Activated naive CD8-positive, alpha-beta T cell treated with anti-CD3 and anti-CD28 coated beads, Interleukin-2, amount 10 ng/mL, durations not matched to agents 7 days and 5 days (primary cell): ENCODE results near the gene CDH8. TPM values are rescaled to one million over a fixed set of nuclear protein-coding genes. Genes with fewer than 3 reads are reported as not detected.

Experiments used
- ATAC-seq: fragments of 150-1000 bp; cut with Tn5 transposase; one replicate; pipeline ENCODE4 v1.10.0; 2021; ENCODE audit warnings: low read depth, moderate library complexity
- POLR2A ChIA-PET: fragments of 350-600 bp; sonication (Branson Sonifier 250); formaldehyde crosslinking; loops from one replicate; lab custom pipeline; 2021; ENCODE audit warnings: antibody characterized with exemption; lab: Charles Lee
- DNase-seq: peaks from one replicate; pipeline ENCODE4 v3.0.0; 2021
- H3K27ac Mint-ChIP-seq: one replicate; pipeline ENCODE4 v1.8.0; 2022; ENCODE audit warnings: mild to moderate bottlenecking, mixed read lengths
- H3K27me3 Mint-ChIP-seq: one replicate; pipeline ENCODE4 v1.8.0; 2022; ENCODE audit warnings: mild to moderate bottlenecking, moderate library complexity, mixed read lengths
- H3K36me3 Mint-ChIP-seq: one replicate; pipeline ENCODE4 v1.8.0; 2021; ENCODE audit warnings: mild to moderate bottlenecking, mixed read lengths
- H3K4me1 Mint-ChIP-seq: one replicate; pipeline ENCODE4 v1.8.0; 2021; ENCODE audit warnings: mixed read lengths
- H3K4me3 Mint-ChIP-seq: one replicate; pipeline ENCODE4 v1.8.0; 2022; ENCODE audit warnings: mild to moderate bottlenecking, moderate library complexity, mixed read lengths
- H3K9me3 Mint-ChIP-seq: one replicate; pipeline ENCODE4 v1.8.0; 2021; ENCODE audit warnings: mixed read lengths
- total RNA-seq, 2 experiments: library from RNA; stranded (reverse); gene quantifications; one replicate each; pipeline ENCODE4 v1.2.3, GENCODE V29; 2021

The CDH8 gene
- total RNA-seq, 2 experiments from 2014 or later = 0.62 TPM; not detected in 1

DNA sequence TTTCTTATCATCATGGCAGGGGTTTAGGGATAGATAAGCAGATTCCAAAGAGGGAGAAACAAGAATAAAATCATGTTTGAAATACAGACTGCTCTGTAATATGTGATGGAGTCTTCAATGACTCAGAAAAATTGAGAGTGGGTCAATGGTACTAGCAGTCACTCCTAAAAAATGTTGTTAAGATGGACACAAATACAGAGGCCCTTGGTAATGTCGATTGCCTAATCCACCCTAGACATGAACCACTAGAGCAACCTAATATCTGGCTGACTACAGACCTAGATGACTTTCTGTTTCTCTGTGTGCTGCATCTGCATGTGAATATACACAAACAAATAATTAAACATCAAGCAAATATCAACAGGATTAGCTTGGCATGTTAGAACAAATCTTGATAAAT, 135.8 kb downstream of the CDH8 start:
- Mint-ChIP-seq H3K36me3 (no peaks in the 10 kb centered on the region), H3K4me3 (no peak overlapping the region), H3K4me1 (no peaks in the 10 kb centered on the region), H3K9me3 (peaks cover 3% of the 10 kb centered on the region), H3K27ac (no peak overlapping the region), H3K27me3 (no peaks in the 10 kb centered on the region)
- no peak for DNase-seq
- POLR2A ChIA-PET = no interaction called here
- no peak for ATAC-seq

DNA sequence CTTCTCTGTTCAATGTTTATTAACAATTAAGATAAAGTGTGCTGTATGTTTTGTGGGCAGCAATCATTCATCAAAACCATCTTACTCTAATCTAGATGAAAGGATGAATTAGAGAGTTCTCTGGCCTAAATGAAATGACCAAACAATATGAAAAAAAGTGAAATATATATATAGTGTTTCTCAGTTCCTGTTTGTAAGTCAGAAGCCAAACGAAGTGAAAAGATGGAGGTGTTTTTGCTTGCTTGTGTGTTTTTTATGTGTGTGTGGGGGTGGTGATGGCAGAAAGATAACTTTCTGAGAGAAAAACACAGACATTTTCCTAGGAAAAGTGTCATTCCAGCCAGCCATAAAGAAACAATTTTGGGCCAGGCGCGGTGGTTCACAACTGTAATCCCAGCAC, 138.6 kb downstream of the CDH8 start:
- Mint-ChIP-seq H3K36me3 (no peaks in the 10 kb centered on the region), H3K4me1 (no peaks in the 10 kb centered on the region), H3K9me3 (peaks cover 3% of the 10 kb centered on the region), H3K27ac (no peak overlapping the region), H3K4me3 (no peak overlapping the region), H3K27me3 (no peaks in the 10 kb centered on the region)
- no peak for DNase-seq
- no peak for ATAC-seq
- POLR2A ChIA-PET = no interaction called here

DNA sequence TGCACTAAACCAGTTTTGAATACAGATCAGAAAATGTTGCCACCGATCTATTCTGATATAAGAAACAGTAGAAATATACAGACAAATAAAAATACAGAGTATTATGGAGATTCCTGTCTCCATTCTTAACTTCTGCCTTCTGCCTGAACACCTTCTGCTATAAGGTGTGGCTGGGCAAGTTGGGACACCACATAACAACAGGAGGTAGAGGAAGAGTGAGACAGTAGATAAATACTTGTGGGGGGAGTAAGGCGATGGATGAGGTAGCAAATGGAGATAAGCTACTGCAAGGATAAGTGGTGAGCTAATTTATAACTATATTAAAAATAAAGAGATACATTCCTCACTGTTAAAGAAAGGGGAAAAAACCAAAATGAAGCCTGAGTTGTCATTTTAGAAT, 143.7 kb downstream of the CDH8 start:
- Mint-ChIP-seq H3K27me3 (no peaks in the 10 kb centered on the region), H3K4me3 (no peak overlapping the region), H3K36me3 (no peaks in the 10 kb centered on the region), H3K4me1 (no peaks in the 10 kb centered on the region), H3K27ac (no peak overlapping the region), H3K9me3 (peaks cover 5% of the 10 kb centered on the region)
- POLR2A ChIA-PET = no interaction called here
- ATAC-seq = no peak
- no peak for DNase-seq

DNA sequence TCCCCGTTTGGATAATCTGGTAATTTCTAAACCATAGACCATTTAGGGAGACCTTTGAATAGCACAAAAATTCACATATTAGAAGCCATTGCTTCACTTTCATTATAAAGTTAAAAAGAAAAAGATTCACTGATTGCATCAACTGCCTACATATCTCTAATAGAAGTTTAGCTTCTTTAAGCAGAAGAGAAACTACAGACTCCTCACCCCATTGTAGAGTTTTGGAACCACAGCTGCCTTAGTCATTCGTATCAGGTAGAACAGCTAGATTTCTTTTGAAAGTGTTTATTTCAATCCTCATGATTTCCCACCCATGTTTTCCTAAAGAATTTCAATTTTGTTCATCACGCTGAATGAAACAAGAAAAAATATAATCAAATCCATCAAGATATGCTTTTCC, 144.8 kb downstream of the CDH8 start:
- Mint-ChIP-seq H3K4me3 (no peak overlapping the region), H3K9me3 (peaks cover 5% of the 10 kb centered on the region), H3K36me3 (no peaks in the 10 kb centered on the region), H3K4me1 (no peaks in the 10 kb centered on the region), H3K27ac (no peak overlapping the region), H3K27me3 (no peaks in the 10 kb centered on the region)
- ATAC-seq (no peak), DNase-seq (no peak)
- POLR2A ChIA-PET = no interaction called here

DNA sequence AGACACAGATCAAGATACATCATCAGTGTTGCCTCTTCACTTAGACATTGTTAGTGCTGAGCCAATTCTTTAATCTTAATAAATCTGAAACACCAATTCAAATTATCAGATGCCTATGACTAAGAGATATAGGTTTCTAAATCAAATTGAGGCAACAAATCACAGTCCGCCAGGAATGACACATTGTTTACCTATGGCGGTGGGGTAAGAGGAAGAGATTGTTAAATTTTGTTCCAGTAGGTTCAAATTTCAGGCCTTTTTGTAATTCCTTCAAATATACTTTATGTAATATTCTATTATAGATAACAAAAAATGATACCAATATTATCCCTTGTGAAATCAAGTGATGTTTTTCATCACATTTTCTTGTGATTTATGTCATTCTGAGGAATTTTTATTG, 145.9 kb downstream of the CDH8 start:
- no peak for DNase-seq
- no peaks in the 10 kb centered on the region for H3K27me3 Mint-ChIP-seq
- H3K9me3 Mint-ChIP-seq = peaks cover 3% of the 10 kb centered on the region
- H3K36me3 Mint-ChIP-seq = no peaks in the 10 kb centered on the region
- H3K4me3 Mint-ChIP-seq = no peak overlapping the region
- ATAC-seq = no peak
- no peaks in the 10 kb centered on the region for H3K4me1 Mint-ChIP-seq
- POLR2A ChIA-PET = no interaction called here
- no peak overlapping the region for H3K27ac Mint-ChIP-seq

DNA sequence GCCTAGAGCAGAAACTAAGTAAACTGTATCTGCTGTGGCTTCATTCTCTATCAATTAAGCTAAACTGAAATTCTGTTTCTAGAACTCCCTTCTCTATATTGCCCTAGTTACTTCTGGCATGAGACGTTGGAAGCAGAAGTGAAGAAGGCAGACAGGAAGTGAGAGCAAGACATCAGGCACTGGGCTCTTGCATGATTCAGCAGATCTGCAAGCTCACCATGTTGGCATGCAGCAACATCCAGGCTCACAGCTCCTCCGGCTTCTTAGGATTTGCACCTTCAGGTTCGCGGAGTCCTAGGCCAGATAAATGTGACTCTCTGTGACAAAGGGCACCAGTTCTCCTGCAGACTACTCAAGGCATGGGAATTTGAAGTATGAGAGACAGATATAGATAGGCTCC, 148.3 kb downstream of the CDH8 start:
- Mint-ChIP-seq H3K4me3 (no peak overlapping the region), H3K36me3 (no peaks in the 10 kb centered on the region), H3K27me3 (no peaks in the 10 kb centered on the region), H3K9me3 (peaks cover 1% of the 10 kb centered on the region), H3K4me1 (no peaks in the 10 kb centered on the region), H3K27ac (no peak overlapping the region)
- ATAC-seq (no peak), DNase-seq (no peak)
- POLR2A ChIA-PET = no interaction called here

DNA sequence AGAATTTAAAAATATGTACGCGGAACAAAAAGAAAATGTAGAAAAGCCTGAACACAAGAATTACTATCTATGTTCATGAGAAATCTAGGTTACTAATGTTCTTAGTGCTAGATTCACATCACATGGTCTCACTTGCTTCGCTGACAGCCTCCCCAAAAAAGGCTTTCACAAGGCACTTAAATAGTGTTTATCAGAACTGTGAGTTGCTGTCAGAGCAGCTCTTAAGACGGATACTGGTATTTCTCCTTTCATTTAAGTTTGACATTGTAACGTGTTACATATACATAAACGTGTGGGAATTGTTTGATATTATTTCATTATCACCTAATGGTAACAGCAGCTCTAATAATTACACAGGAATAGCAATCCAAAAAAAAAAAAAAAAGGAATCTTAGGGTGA, 150.9 kb downstream of the CDH8 start:
- no peak overlapping the region for H3K4me3 Mint-ChIP-seq
- no peak for ATAC-seq
- no peak for DNase-seq

DNA sequence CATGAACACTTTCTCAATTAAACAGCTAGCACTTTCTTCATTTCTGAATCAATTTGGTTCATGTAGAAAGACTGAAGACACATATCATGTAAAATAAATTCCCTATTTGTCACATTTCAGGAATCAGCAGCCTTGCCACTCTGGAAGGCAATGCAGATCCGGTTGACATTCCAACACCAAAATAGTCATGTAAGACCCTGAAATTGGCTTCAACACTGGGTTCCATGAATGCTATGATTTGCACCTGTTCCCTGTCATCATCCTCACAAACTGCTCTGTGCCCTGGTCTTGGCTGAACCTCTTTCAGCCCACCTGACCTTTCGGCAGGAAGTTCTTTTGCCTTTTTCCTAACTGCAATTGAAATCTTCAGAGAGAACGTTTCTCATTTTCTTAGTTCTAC, 156.9 kb downstream of the CDH8 start:
- Mint-ChIP-seq H3K27me3 (no peaks in the 10 kb centered on the region), H3K9me3 (peaks cover 11% of the 10 kb centered on the region), H3K4me1 (no peaks in the 10 kb centered on the region), H3K4me3 (no peak overlapping the region), H3K36me3 (no peaks in the 10 kb centered on the region), H3K27ac (no peak overlapping the region)
- POLR2A ChIA-PET = no interaction called here
- DNase-seq (no peak), ATAC-seq (no peak)

More for the DNA sequence above, 150.9 kb downstream of the CDH8 start:
- POLR2A ChIA-PET = no interaction called here
- no peak overlapping the region for H3K27ac Mint-ChIP-seq
- no peaks in the 10 kb centered on the region for H3K4me1 Mint-ChIP-seq
- no peaks in the 10 kb centered on the region for H3K27me3 Mint-ChIP-seq
- H3K9me3 Mint-ChIP-seq = peaks cover 4% of the 10 kb centered on the region
- no peaks in the 10 kb centered on the region for H3K36me3 Mint-ChIP-seq

DNA sequence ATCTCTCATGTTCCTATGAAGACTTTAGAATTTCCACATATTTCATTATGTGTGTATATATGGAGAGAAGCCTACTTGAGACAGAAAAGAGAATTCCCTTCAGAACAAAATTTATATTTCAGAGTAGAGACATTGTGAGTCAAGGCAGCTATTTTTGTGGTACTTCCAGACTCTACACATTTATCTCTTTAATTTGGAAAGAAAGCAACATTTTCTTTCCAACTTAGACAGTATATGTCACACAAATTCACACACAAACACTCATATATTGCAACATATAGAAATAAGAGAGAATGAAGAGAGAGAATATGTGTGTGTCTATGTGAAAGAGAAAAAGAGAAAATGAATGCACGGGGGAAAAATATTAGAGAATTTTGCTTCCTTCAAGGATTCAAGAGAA, 158.8 kb downstream of the CDH8 start:
- ATAC-seq (no peak), DNase-seq (no peak)
- POLR2A ChIA-PET = no interaction called here
- Mint-ChIP-seq H3K27me3 (no peaks in the 10 kb centered on the region), H3K27ac (no peak overlapping the region), H3K4me1 (no peaks in the 10 kb centered on the region), H3K36me3 (no peaks in the 10 kb centered on the region), H3K4me3 (no peak overlapping the region), H3K9me3 (peaks cover 10% of the 10 kb centered on the region)

DNA sequence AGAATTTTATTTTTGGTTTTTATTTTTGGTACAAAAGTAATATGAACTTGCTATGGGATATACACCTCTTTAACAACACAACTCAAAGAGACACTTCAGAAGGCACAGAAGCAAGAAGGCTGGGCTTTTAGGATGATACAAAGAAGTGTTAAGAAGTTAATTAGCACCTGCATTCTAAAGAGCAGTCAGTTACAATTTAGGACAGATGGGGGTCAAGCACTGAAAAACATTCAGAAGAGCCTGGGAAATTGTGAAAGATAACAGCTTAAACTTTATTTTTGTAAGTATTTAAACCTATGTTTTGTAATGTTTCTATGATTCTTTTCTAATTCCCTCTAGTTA, 163.5 kb downstream of the CDH8 start:
- no peaks in the 10 kb centered on the region for H3K4me1 Mint-ChIP-seq

DNA sequence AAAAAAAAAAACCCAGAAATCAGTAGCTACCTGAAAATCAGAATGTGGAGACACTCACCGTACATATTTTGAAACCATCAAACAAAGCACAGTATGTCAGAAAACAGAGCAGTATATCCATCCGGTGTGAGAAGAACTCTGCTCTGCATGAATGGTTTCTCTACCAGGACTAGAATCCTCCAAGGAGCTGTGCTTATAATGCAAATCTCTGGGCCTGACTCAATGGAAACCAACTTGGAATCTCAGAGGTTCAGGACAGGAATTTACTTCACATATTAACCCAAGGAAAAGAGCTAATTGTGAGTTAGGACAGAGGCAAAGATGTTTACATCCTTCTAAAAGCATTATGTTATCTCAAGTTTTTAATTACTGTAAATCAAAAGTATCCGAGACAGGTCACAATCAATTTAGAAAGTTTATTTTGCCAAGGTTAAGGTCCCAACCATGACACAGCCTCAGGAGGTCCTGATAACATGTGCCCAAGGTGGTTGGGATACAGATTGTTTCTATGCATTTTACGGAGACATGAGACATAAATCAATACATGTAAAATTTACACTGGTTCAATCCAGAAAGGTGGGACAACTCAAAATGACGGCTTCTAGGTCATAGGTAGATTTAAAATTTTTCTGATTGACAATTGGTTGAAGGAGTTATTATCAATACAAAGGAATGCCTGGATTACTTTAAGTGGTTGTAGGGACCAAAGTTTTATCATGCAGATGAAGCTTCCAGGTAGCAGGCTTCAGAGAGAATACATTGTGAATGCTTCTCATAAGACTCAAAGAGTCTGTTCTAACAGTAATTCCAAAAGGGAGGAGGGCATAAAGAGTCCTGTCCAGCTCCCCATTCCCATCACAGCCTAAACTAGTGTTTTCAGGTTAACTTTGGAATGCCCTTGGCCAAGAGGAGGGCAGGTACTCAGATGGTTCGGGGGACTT, 164.1 kb downstream of the CDH8 start:
- no peak for DNase-seq
- no peak overlapping the region for H3K4me3 Mint-ChIP-seq
- H3K36me3 Mint-ChIP-seq = no peaks in the 10 kb centered on the region
- no peaks in the 10 kb centered on the region for H3K9me3 Mint-ChIP-seq
- no peak for ATAC-seq
- POLR2A ChIA-PET = no interaction called here
- no peaks in the 10 kb centered on the region for H3K4me1 Mint-ChIP-seq
- H3K27me3 Mint-ChIP-seq = no peaks in the 10 kb centered on the region
- H3K27ac Mint-ChIP-seq = no peak overlapping the region

More for the DNA sequence above, 163.5 kb downstream of the CDH8 start:
- DNase-seq = no peak
- POLR2A ChIA-PET = no interaction called here
- Mint-ChIP-seq H3K4me3 (no peak overlapping the region), H3K36me3 (no peaks in the 10 kb centered on the region), H3K27me3 (no peaks in the 10 kb centered on the region), H3K9me3 (no peaks in the 10 kb centered on the region), H3K27ac (no peak overlapping the region)
- no peak for ATAC-seq

DNA sequence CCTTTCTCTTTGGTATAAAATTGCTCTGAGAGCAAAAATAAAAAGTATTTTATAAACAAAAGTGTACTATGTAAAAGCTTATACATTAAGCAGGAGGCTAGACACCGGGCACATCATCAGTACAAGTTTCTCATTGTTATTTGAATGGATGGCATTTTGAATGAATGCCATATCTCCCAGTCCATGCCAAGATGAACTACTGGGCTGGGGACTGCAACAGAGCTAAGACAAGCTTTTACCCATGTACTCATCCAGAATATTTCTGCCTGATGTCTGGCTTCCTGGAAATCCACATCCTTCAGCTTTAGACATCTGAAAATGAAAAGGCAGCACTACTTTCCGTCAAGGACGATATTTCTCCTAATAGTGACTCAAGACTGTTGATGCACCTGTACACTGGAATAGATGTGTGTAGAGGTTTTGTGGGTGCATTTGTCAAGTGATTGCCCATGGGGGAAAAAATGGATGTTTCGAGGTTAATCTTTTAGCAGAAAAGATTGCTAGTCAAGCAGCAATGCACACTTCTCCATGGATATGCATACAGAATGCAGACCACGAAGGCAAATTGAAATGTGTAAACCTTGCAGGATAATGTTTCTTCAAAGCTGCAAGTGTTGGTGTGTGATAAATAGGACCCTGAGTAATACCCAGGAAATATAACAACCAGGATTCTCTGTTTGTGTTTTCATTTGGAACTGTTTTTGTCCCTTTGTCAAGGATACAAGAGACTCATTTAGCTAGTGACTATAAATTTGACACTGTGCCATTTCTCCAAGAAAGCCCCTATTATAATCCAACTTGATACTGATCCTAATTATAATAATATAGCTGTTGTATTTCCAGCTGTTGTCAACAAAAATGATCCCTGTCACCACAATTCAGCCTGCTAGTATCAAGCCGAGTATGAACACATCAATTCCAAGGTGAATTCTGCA, 173.8 kb downstream of the CDH8 start:
- no peak for ATAC-seq
- Mint-ChIP-seq H3K36me3 (no peaks in the 10 kb centered on the region), H3K4me1 (no peaks in the 10 kb centered on the region), H3K27ac (no peak overlapping the region), H3K9me3 (peaks cover 8% of the 10 kb centered on the region), H3K27me3 (no peaks in the 10 kb centered on the region), H3K4me3 (no peak overlapping the region)
- no peak for DNase-seq
- POLR2A ChIA-PET = no interaction called here

DNA sequence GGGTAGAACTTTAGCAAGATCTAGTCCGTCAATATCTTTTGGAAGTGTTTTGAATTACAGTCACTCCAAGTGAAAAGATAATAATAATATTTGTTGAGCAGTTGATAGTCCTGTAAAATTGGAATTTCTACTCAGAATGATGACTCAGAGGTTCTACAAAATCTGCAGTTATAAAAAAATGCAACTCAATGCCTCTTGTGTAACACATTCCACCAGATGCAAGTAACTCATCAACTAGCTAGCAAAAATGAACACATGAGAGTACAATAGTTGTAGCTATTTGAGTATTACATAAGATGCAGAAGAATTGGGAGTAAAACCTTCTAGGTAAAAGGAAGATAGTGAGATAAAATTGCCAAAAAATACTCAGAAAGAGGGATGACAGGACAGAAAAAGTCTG, 177.2 kb downstream of the CDH8 start:
- Mint-ChIP-seq H3K27me3 (no peaks in the 10 kb centered on the region), H3K9me3 (peaks cover 8% of the 10 kb centered on the region), H3K36me3 (no peaks in the 10 kb centered on the region), H3K27ac (no peak overlapping the region), H3K4me1 (no peaks in the 10 kb centered on the region), H3K4me3 (no peak overlapping the region)
- POLR2A ChIA-PET = no interaction called here
- no peak for DNase-seq
- ATAC-seq = no peak

DNA sequence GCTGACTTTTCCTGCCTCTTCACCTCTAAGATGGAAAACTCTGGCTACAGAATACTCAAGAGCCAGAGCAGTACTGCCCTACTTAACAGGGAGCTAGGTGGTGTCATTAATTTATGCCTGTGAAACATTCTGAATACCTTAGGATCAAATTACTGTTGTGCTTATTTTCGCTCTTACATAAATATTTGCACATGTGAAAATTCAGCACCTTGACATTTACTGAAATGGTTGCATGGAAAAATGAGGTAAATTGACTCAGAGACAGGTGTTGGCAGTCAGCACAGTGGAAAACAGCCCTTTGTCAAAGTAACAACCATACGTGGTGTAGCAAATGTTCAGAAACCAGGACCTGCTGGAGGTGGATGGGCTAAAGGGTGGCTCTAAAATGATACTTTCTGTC, 193.6 kb downstream of the CDH8 start:
- H3K27ac Mint-ChIP-seq = no peak overlapping the region
- no peaks in the 10 kb centered on the region for H3K36me3 Mint-ChIP-seq
- H3K27me3 Mint-ChIP-seq = no peaks in the 10 kb centered on the region
- H3K4me1 Mint-ChIP-seq = no peaks in the 10 kb centered on the region
- DNase-seq = no peak
- peaks cover 4% of the 10 kb centered on the region for H3K9me3 Mint-ChIP-seq
- POLR2A ChIA-PET = no interaction called here
- ATAC-seq = no peak
- no peak overlapping the region for H3K4me3 Mint-ChIP-seq
